AG04449 (cell line): ENCODE results near the gene SHISAL2B.

ENCODE experiments used
- CTCF ChIA-PET: fragments of 350-600 bp; formaldehyde crosslinking; extraction: SDS; loops from one replicate; lab custom pipeline; 2021; ENCODE audit warnings: antibody characterized with exemption; lab: Yijun Ruan, JAX
- POLR2A ChIA-PET: fragments of 400-600, 350-600 bp; formaldehyde crosslinking; extraction: SDS; loops from one replicate; lab custom pipeline; 2020; ENCODE audit warnings: antibody characterized with exemption, inconsistent platforms; lab: Yijun Ruan, JAX
- DNase-seq: peaks from one replicate; pipeline ENCODE4 v3.0.0-alpha.2; 2010; ENCODE audit warnings: low read depth, low spot score
- H3K4me3 ChIP-seq: 2 replicates; pipeline ENCODE4 v1.5.1; 2011; ENCODE audit warnings: low read depth, mild to moderate bottlenecking, control low read depth, low read length
- TF ChIP-seq, protein P1 (sequence below): IDR thresholded peaks from one replicate; pipeline ENCODE4 v1.5.1; 2011; ENCODE audit warnings: mild to moderate bottlenecking, moderate library complexity, low read length, control low read depth, inconsistent platforms; ENCODE audit not compliant: insufficient read depth; ENCODE audit errors: missing control alignments

The SHISAL2B gene

GRCh38 chr5:64690417-64691151 lies at the start of gene SHISAL2B:
TSS of gene SHISAL2B (plus strand) at chr5:64690503. CDS start at chr5:64690624, 121 bp downstream.
- no peak for DNase-seq
- H3K4me3 ChIP-seq: peak within 1 kb of the TSS; percentile 34
- ChIA-PET CTCF (interaction anchor here (0.9 to 1.4 kb wide), 2 partner anchors 42 to 94 kb away, joined by 3 read pairs; no protein-coding TSS in a partner anchor), POLR2A (no interaction called here)
- TF ChIP-seq, protein P1, sequence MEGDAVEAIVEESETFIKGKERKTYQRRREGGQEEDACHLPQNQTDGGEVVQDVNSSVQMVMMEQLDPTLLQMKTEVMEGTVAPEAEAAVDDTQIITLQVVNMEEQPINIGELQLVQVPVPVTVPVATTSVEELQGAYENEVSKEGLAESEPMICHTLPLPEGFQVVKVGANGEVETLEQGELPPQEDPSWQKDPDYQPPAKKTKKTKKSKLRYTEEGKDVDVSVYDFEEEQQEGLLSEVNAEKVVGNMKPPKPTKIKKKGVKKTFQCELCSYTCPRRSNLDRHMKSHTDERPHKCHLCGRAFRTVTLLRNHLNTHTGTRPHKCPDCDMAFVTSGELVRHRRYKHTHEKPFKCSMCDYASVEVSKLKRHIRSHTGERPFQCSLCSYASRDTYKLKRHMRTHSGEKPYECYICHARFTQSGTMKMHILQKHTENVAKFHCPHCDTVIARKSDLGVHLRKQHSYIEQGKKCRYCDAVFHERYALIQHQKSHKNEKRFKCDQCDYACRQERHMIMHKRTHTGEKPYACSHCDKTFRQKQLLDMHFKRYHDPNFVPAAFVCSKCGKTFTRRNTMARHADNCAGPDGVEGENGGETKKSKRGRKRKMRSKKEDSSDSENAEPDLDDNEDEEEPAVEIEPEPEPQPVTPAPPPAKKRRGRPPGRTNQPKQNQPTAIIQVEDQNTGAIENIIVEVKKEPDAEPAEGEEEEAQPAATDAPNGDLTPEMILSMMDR: no peak

DNA sequence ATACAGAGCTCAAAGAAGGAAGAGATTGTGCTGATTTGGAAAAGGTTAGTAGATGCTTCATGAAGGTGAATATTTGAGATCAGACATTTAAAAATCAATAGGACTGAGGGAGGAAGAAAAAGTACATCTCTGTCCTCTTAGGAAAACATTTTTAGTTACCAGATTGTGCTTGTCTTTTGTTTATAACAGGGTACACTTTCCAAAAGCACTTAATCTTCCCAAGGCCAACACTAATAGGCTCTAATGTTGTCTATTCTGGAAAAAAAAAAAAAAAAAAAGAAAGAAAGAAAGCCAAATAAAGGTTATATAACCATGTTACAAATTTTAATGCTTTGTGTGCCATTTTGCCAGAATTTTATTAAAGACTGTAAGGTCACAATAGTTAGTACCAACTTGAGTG lies 45.5 kb upstream of the SHISAL2B start:
- DNase-seq: no peak
- CTCF ChIA-PET: interaction anchor here (2.7 to 6.0 kb wide), 2 partner anchors 8 to 10 kb away, joined by 8 to 47 read pairs; no protein-coding TSS in a partner anchor
- H3K4me3 ChIP-seq: no peak overlapping the region
- TF ChIP-seq, protein P1: no peak
- POLR2A ChIA-PET: no interaction called here

- POLR2A ChIA-PET: no interaction called here
- no peak for DNase-seq
- TF ChIP-seq, protein P1: no peak
- no peak overlapping the region for H3K4me3 ChIP-seq
- CTCF ChIA-PET: interaction anchor here (0.7 to 6.0 kb wide), 2 partner anchors 11 to 138 kb away, joined by 4 to 47 read pairs; no protein-coding TSS in a partner anchor
These were observed 44.1 kb upstream of the SHISAL2B start for GRCh38 chr5:64646169-64646568.

DNA sequence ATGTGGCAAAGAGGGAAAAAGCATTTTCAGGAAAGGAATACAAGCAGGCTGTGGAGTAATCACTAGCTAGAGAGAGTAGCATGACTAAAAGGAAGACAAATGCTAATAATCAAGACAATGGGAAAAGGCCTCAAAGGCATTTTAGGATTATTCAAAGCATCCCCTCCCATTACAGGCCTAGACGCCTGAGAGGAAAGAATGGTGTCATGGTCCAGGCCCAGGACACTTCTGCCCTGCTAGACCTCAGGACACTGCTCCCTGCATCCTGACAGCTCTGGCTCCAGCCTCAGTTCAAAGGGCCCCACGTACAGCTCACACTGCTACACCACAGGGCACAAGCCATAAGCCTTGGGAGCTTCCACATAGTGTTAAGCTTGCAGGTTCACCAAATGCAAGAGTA lies 40.8 kb upstream of the SHISAL2B start:
- DNase-seq: no peak
- POLR2A ChIA-PET: no interaction called here
- H3K4me3 ChIP-seq: no peak overlapping the region
- CTCF ChIA-PET: interaction anchor here (0.9 to 1.4 kb wide), 2 partner anchors 10 to 14 kb away, joined by 3 to 4 read pairs; no protein-coding TSS in a partner anchor
- TF ChIP-seq, protein P1: no peak

DNA sequence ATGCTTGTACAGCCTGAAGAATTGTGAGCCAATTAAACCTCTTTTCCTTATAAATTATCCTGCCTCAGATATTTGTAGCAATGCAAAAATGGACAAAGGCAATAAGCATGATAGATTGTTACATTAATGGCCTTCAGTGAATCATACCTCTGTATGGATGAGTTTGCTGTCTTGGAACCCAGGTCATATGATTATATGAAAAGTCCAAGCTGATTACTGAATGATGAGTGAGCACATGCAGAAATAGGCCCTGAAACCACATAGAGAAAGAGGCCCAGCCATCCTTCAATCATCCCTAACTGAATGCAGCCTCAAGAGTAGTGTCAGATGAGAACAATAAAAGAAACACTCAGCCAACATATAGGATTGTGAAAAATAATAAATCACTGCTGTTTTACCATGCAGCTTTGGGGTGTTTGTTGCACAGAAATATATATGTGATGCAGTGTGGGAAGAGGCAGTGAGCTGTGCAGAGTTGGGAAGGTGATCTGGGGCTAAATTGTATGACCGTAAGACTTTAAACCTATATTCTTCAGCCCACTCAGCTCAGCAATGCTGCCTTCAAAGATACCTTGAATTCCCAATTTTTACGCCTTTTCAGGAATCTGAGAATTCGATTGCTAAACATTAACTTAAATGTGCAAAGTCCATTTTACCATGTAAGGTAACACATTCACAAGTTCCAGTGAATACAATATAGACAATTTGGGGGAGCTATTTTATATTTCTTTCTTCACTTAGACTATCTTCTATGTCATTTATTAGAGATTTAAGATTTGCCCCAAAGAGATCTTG lies 36.3 kb upstream of the SHISAL2B start:
- ChIA-PET CTCF (interaction anchor here (0.8 kb wide), 1 partner anchor 130 kb away, joined by 3 read pairs; no protein-coding TSS in a partner anchor), POLR2A (no interaction called here)
- H3K4me3 ChIP-seq: no peak overlapping the region
- DNase-seq: no peak
- TF ChIP-seq, protein P1: no peak

GRCh38 chr5:64654561-64654938 lies 35.8 kb upstream of the SHISAL2B start:
- ChIA-PET POLR2A (interaction anchor here (0.7 kb wide), 1 partner anchor 43 kb away, joined by 3 read pairs; no protein-coding TSS in a partner anchor), CTCF (no interaction called here)
- DNase-seq: no peak
- no peak overlapping the region for H3K4me3 ChIP-seq
- TF ChIP-seq, protein P1: no peak
